ENCODE data around the gene GPC5.
"Not testable (repeated sequence)": the region's sequence is repeated elsewhere in the genome, so short reads cannot be mapped to it uniquely, and the experiment has no call there.

Gene GPC5

GRCh38 chr13:92592757-92593156 is 1194.3 kb downstream of the GPC5 start:
- no peak for DNase-seq

GRCh38 chr13:92602560-92602959 is 1204.1 kb downstream of the GPC5 start:
- no peak for DNase-seq

GRCh38 chr13:92609376-92609775 is 1211.0 kb downstream of the GPC5 start:
- no peak for DNase-seq

- DNase-seq, result no peak
Observed at GRCh38 chr13:92612892-92613291, 1214.5 kb downstream of the GPC5 start.

- no peak for DNase-seq
Observed at GRCh38 chr13:92613921-92614320, 1215.5 kb downstream of the GPC5 start.

GRCh38 chr13:92621985-92622384 is 1223.6 kb downstream of the GPC5 start:
- no peak for DNase-seq

- no peak for DNase-seq
Observed at GRCh38 chr13:92622905-92623304, 1224.5 kb downstream of the GPC5 start.

- DNase-seq, result no peak
Observed at GRCh38 chr13:92626274-92626673, 1227.9 kb downstream of the GPC5 start.

GRCh38 chr13:92640936-92641335 is 1242.5 kb downstream of the GPC5 start:
- no peak for DNase-seq

GRCh38 chr13:92649140-92649813 is 1250.9 kb downstream of the GPC5 start:
- DNase-seq, result no peak

GRCh38 chr13:92656103-92656502 is 1257.7 kb downstream of the GPC5 start:
- no peak for DNase-seq

GRCh38 chr13:92656648-92657047 is 1258.2 kb downstream of the GPC5 start:
- DNase-seq, result no peak

GRCh38 chr13:92657565-92657964 is 1259.1 kb downstream of the GPC5 start:
- DNase-seq, result no peak

- DNase-seq, result no peak
Observed at GRCh38 chr13:92658293-92658692, 1259.9 kb downstream of the GPC5 start.

GRCh38 chr13:92661406-92661805 is 1263.0 kb downstream of the GPC5 start:
- no peak for DNase-seq

GRCh38 chr13:92668157-92668556 is 1269.7 kb downstream of the GPC5 start:
- DNase-seq, result no peak

- no peak for DNase-seq
Observed at GRCh38 chr13:92670096-92670495, 1271.7 kb downstream of the GPC5 start.

GRCh38 chr13:92671821-92672220 is 1273.4 kb downstream of the GPC5 start:
- DNase-seq, result no peak

- no peak for DNase-seq
Observed at GRCh38 chr13:92676246-92676645, 1277.8 kb downstream of the GPC5 start.

GRCh38 chr13:92677571-92677970 is 1279.2 kb downstream of the GPC5 start:
- no peak for DNase-seq

GRCh38 chr13:92679602-92680001 is 1281.2 kb downstream of the GPC5 start:
- DNase-seq, result no peak

GRCh38 chr13:92681239-92681638 is 1282.8 kb downstream of the GPC5 start:
- no peak for DNase-seq

- no peak for DNase-seq
Observed at GRCh38 chr13:92682832-92683517, 1284.6 kb downstream of the GPC5 start.

GRCh38 chr13:92694047-92694446 is 1295.6 kb downstream of the GPC5 start:
- DNase-seq, result no peak

- DNase-seq, result not testable (repeated sequence)
Observed at GRCh38 chr13:92695827-92696226, 1297.4 kb downstream of the GPC5 start.
